PC-9 (cell line): ENCODE results near the gene COLGALT1.

Experiments
- EZH2 ChIP-seq: fragments of 200-600 bp; sonication (generic); IDR thresholded peaks from 2 replicates; pipeline ENCODE4 v1.8.0; 2017; ENCODE audit warnings: antibody characterized with exemption, low read depth
- TF ChIP-seq, protein P1 (sequence below): fragments of 200-600 bp; sonication (generic); conservative IDR thresholded peaks from 2 replicates; pipeline ENCODE4 v1.6.1; 2017; ENCODE audit warnings: mixed run types, antibody characterized with exemption, mild to moderate bottlenecking, moderate library complexity

- no peak for TF ChIP-seq EZH2
- TF ChIP-seq, protein P1, sequence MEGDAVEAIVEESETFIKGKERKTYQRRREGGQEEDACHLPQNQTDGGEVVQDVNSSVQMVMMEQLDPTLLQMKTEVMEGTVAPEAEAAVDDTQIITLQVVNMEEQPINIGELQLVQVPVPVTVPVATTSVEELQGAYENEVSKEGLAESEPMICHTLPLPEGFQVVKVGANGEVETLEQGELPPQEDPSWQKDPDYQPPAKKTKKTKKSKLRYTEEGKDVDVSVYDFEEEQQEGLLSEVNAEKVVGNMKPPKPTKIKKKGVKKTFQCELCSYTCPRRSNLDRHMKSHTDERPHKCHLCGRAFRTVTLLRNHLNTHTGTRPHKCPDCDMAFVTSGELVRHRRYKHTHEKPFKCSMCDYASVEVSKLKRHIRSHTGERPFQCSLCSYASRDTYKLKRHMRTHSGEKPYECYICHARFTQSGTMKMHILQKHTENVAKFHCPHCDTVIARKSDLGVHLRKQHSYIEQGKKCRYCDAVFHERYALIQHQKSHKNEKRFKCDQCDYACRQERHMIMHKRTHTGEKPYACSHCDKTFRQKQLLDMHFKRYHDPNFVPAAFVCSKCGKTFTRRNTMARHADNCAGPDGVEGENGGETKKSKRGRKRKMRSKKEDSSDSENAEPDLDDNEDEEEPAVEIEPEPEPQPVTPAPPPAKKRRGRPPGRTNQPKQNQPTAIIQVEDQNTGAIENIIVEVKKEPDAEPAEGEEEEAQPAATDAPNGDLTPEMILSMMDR, result no peak
Measured at GRCh38 chr19:17564781-17565180, 9.3 kb downstream of the COLGALT1 start.
